ENCODE measurements around the gene MYO5C. TPM values are rescaled to one million over a fixed set of nuclear protein-coding genes. Genes with fewer than 3 reads are reported as not detected.

The MYO5C gene
- total RNA-seq, 4 donors from 2014 or later, result 9.2 to 61.8 (median 21.4) TPM

DNA sequence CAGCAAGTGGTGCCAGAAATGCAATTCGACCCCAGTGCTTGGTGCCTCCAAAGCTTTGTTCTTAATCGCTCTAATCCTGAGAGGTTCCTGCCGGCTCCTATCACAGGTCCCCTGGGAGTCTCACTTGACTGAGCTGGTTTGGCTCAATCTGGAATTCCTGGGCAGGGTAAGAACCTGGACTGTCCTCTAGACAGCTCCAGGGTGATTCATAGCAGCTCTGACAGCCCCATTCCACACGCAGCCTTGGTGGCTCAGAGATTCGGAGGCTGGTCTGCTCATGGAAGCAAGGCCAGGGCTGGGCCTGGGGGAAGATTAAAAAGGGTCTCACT is 37.9 kb downstream of the MYO5C start:
- TF ChIP-seq, protein P1, sequence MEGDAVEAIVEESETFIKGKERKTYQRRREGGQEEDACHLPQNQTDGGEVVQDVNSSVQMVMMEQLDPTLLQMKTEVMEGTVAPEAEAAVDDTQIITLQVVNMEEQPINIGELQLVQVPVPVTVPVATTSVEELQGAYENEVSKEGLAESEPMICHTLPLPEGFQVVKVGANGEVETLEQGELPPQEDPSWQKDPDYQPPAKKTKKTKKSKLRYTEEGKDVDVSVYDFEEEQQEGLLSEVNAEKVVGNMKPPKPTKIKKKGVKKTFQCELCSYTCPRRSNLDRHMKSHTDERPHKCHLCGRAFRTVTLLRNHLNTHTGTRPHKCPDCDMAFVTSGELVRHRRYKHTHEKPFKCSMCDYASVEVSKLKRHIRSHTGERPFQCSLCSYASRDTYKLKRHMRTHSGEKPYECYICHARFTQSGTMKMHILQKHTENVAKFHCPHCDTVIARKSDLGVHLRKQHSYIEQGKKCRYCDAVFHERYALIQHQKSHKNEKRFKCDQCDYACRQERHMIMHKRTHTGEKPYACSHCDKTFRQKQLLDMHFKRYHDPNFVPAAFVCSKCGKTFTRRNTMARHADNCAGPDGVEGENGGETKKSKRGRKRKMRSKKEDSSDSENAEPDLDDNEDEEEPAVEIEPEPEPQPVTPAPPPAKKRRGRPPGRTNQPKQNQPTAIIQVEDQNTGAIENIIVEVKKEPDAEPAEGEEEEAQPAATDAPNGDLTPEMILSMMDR (IDR thresholded peaks at IDR 0.05; ENCODE audit: low read depth), result no peak

DNA sequence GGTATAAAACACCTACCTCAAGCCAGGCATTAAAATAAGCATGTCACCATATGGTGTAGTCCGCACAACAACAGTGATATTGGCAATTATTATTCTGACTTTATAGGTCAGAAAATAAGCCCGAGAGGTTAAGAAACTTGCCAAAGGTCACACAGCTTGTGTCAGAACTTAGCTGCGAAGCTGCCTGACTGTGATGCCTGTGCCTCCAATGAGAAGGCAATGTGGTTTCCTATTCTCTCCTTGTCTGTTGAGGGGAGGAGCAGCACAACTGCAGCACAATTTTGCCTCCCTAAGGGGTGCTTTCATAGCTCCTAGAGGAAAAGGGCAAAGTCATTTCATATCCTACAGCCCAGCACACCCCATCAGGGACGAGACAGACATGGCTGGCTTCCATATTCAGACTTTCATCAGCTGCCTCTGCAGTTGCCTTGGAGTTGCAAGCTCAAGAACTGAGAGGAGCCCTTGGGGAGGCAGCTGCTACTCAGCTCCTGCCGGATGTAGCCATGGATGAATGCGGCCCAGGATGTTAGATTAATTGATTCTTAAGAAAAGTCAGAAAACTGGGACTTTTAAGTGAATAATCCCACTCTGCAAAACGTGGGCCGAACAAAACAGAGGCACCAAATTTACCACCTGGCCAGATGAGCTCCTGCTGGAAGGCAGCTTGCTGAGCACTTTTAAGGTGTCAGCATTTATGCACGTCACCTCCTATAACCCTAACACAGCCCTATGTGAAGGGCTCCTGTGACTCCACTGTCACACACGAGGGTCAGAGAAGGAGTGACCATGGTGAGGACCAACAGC is 38.5 kb downstream of the MYO5C start:
- TF ChIP-seq, protein P1 (IDR thresholded peaks at IDR 0.05; ENCODE audit: low read depth), result no peak

DNA sequence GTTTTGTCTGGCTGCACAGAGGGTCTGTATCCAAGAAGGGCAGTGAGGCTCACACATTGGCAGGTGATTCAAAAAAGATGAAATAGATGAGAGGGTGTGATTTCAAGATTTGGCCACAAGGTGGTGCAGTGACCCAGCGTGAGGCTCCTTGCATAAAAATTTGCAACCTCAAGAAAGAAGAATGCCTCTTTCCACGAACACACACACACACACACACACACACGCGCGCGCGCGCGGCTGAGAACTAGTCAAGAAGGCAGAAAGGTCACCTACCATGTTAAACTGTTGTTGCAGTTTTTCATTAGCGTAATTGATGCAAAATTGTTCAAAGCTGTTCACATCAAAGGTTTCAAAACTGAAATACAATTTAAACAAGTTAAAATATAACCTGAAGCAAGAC is 39.2 kb downstream of the MYO5C start:
- TF ChIP-seq, protein P1 (IDR thresholded peaks at IDR 0.05; ENCODE audit: low read depth), result no peak

GRCh38 chr15:52255935-52256334 is 39.7 kb downstream of the MYO5C start:
- TF ChIP-seq, protein P1 (IDR thresholded peaks at IDR 0.05; ENCODE audit: low read depth), result no peak

GRCh38 chr15:52255008-52255407 is 40.6 kb downstream of the MYO5C start:
- TF ChIP-seq, protein P1 (IDR thresholded peaks at IDR 0.05; ENCODE audit: low read depth), result no peak

- TF ChIP-seq, protein P1 (IDR thresholded peaks at IDR 0.05; ENCODE audit: low read depth), result no peak
Measured at GRCh38 chr15:52254391-52254790, 41.2 kb downstream of the MYO5C start.

DNA sequence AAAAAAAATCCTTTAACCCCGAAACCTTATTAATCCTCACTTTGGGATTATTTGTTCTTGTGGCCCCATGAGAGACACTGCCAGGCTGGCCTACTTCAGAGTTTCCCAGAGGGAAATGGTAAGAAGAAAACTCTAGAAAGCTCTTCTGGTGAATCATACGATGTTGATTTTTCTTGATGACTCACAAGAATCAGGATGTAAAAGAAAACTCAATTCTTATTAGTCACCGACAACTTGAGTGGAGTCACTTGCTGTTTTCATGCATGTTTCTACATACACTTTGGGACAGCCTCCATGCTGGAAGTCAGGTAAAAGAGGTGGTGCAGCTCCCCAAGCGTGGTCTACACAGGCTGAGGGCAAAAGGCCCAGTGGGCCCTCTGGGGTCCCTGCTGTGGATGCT is 42.8 kb downstream of the MYO5C start:
- TF ChIP-seq, protein P1 (IDR thresholded peaks at IDR 0.05; ENCODE audit: low read depth), result no peak

All from subcutaneous adipose tissue (tissue), 4 donors.